GM21360 (cell line): ENCODE results near the gene RRAGD.

ENCODE experiments used
- ATAC-seq: cut with Tn5 transposase; IDR thresholded peaks from one replicate; pipeline ENCODE4 v1.9.1; 2021; ENCODE audit warnings: mild to moderate bottlenecking, moderate library complexity; ENCODE audit not compliant: unreplicated experiment

The RRAGD gene

GRCh38 chr6:89412071-89413005 is at the start of gene RRAGD:
RRAGD (minus strand) TSS chr6:89412273; CDS start chr6:89411993, 280 bp downstream.
- ATAC-seq: peak; percentile 77

GRCh38 chr6:89460713-89461112 is 48.6 kb upstream of the RRAGD start:
- ATAC-seq: no peak

DNA sequence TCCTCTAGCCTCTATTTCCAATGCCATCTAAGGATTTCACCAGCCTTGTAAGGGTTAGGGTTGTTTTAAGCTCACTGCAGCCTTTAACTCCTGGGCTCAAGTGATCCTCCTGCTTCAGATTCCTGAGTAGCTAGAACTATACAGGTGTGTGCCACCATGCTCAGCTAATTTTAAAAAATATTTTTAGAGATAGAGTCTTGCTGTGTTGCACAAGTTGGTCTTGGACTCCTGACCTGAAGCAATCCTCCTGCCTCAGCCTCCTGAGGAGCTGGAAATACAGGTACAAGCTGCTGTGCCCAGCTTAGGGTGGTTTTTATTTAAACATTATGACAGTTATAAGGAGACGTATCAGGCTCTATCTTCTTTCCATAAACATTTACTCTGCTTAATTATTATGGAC is 47.4 kb upstream of the RRAGD start:
- no peak for ATAC-seq

- no peak for ATAC-seq
Measured at GRCh38 chr6:89458704-89459103, 46.6 kb upstream of the RRAGD start.

DNA sequence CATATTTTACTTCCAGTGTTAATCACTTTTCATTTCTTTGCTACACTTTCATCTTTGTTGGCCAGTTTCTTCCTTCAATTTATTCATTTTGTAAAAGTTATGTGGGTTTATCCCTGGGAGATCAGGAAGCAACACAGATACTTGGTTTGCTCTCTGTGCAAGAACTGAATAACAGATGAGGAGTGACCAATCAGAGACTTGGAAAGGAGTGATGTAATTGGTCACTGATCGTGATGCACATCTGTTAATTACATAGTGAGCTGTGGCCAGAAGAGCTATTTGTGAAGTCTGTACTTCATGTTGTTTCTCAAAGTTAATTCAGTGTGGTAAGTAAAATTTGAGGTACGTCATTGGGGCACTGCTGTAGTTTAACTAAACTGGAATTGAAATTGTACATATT is 42.2 kb upstream of the RRAGD start:
- ATAC-seq: no peak

- ATAC-seq: no peak
Measured at GRCh38 chr6:89452281-89452680, 40.2 kb upstream of the RRAGD start.

DNA sequence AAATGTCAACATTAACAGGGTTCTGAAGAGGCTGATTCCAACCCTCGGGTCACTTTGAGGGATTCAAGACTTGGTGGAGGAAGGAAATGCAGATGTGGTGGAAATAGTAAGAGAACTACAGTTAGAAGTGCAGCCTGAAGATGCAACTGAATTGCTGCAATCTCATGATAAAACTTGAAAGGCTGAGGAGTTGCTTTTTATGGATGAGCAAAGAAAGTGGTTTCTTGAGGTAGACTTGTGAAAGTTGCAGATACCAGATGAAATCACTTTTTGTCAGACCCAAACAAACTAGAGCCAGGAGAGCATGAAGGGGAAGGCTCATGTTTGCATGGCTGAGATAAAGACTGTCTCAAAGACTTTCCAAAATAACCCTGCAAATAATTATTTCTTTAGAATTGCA is 37.1 kb upstream of the RRAGD start:
- ATAC-seq: no peak

- no peak for ATAC-seq
Measured at GRCh38 chr6:89443658-89444057, 31.6 kb upstream of the RRAGD start.

GRCh38 chr6:89440200-89440599 is 28.1 kb upstream of the RRAGD start:
- no peak for ATAC-seq

DNA sequence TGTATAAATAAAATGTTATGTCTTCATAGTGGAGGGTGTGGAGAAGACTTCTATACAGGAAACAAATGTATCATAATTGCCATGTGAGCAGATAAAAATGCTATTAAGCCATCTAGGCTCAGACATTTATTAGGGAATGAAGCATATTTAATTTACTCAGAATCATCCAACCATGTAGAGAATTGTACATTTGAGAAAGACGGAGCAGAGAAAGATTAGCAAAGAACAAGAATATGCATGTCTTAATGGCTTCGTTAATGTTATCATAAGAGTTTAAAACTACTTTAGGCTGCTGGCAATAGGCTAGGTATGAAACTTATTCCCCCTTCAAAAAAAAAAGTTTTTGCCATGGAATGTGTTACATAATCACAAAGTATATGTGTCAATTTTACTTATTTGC is 26.9 kb upstream of the RRAGD start:
- no peak for ATAC-seq

- ATAC-seq: no peak
Measured at GRCh38 chr6:89438248-89438647, 26.2 kb upstream of the RRAGD start.

GRCh38 chr6:89436226-89436625 is 24.2 kb upstream of the RRAGD start:
- ATAC-seq: no peak

GRCh38 chr6:89434954-89435353 is 22.9 kb upstream of the RRAGD start:
- ATAC-seq: no peak

- ATAC-seq: no peak
Measured at GRCh38 chr6:89434150-89434499, 22.1 kb upstream of the RRAGD start.

DNA sequence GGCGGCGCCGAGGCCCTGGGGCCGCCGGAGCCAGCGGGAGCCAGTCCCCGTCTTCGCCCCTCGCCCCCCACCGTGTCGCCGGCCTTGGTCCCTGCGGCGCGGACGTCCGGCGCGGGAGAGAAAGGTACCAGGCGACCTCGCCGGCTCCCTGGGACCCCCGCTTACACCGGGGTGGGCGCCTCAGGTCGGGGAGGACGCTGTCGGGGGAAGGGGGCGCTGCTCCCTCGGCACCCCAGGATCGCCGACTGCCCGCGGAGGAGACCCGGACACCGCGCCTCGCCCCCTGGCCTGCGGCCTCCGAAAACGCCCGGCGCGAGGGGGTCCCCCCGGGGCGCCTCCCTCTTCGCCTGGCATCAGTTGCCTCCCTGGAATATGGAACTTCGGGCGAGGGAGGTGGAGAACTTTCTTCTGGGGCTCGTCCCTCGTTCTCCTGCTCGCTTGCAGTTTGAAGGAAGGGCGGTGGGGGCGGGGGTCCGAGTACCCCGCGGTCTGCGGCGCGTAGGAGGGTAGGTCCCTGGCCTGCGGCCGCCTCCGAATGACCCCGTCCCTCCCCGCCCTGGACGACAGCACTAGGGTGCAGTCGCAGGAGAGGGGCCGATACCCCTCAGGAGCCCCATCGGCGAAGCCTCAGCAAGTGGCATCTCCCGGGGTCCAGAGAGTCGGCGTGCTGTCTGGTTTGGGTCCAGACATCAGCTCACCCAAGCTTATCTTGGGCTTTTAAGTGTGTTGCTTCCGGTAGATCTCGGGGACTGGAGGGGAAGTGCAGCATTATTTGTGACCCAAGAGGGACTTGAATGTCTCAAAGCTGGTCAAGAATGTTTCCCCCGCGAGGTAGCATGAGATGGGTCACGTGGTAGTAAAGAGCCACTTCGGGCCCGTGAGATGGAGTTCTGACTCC is 21.4 kb upstream of the RRAGD start:
- no peak for ATAC-seq

- peak; percentile 95 for ATAC-seq
Measured at GRCh38 chr6:89432875-89433251, 20.8 kb upstream of the RRAGD start, which contains the start of gene ANKRD6. ANKRD6 (plus strand) TSS chr6:89433152; CDS start chr6:89566977, 133,825 bp downstream.

DNA sequence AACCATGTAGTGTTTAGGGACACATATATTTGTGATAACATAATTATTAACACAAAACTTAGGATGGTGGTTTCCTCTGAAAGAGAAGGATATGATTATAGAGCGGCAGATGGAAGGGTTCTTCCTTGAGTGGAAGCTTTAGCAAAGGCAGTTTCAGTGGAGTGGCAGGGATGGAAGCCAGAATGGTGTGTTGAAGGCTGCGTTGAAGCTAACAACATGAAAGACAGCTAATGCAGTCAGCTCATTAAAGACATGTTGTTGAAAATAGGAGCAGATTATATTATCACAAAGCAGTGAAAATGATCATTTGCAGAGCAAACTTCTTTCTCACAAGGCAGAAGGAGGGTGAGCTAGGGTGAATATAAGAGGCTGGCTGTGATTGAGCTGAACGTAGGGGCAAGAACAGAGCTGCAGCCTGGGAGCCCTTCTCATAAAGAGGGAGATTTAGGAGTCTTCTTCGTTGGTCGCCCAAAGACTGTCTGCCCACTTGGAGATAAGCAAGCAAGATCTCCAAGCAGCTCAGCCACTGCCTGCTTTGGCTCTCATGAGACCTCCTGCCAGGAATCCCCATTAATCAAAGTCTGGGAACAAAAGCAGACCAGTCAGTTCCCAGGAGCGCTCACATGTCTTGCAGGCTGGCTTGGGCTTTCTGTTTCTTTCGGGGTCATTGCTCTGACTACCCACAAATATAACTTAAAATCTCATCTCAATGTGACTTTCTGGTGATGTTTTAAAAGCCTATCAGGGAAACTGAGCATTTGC is 18.3 kb upstream of the RRAGD start:
- no peak for ATAC-seq

GRCh38 chr6:89416796-89417195 is 4.7 kb upstream of the RRAGD start:
- no peak for ATAC-seq

GRCh38 chr6:89415185-89415584 is 3.1 kb upstream of the RRAGD start:
- no peak for ATAC-seq

- ATAC-seq: no peak
Measured at GRCh38 chr6:89414215-89414614, 2.1 kb upstream of the RRAGD start.

DNA sequence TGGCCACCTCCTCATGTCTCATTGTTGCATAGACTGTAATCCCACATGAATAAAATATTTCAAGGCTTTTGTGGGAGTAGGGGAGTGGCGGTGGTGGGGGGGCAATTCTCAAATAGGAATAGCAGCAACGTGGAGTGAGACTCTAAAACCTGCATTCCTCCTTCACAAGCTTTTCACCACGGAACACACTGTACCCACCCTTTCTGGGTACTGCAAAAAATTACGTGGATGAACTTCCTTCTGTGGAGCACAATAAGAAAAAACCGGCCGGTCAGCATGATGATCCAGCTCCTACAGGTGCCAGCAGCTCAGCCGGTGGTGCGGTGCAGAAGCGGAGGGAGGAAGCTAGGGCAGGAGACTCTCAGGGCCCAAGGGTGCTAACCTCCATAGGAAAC is 930 bp upstream of the RRAGD start:
- no peak for ATAC-seq
